SK-N-SH treated with all-trans-retinoic acid at 6 μM for 48 hours (cell line): Measurements from ENCODE around the gene ITPKB.
"Not testable (repeated sequence)": the region's sequence is repeated elsewhere in the genome, so short reads cannot be mapped to it uniquely, and the experiment has no call there.

ENCODE experiments used
- ATAC-seq: fragments of 200-7000 bp; cut with Tn5 transposase; 3 replicates; pipeline ENCODE4 v1.9.1; 2020; ENCODE audit warnings: mild to moderate bottlenecking, moderate library complexity
- ARNTL ChIP-seq: fragments of 450-650 bp; formaldehyde crosslinking; IDR thresholded peaks from 2 replicates; pipeline ENCODE4 v1.5.0; 2020; ENCODE audit warnings: low read depth, mild to moderate bottlenecking, moderate library complexity, borderline replicate concordance
- BACH2 ChIP-seq: fragments of 250-450 bp; sonication (Bioruptor Pico); IDR thresholded peaks from 2 replicates; pipeline ENCODE4 v1.9.0; 2021; ENCODE audit warnings: mild to moderate bottlenecking, borderline replicate concordance
- CSDC2 ChIP-seq: fragments of 250-450 bp; sonication (Bioruptor Pico); IDR thresholded peaks from 2 replicates; pipeline ENCODE4 v1.5.0; 2020; ENCODE audit warnings: mild to moderate bottlenecking, moderate library complexity
- ESRRG ChIP-seq: fragments of 250-450 bp; sonication (Bioruptor Pico); IDR thresholded peaks from 2 replicates; pipeline ENCODE4 v1.6.1; 2021; ENCODE audit warnings: mild to moderate bottlenecking
- GLIS3 ChIP-seq: fragments of 250-450 bp; sonication (Bioruptor Pico); IDR thresholded peaks from 2 replicates; pipeline ENCODE4 v1.5.0; 2020; ENCODE audit warnings: mild to moderate bottlenecking, moderate library complexity
- ISL1 ChIP-seq: fragments of 250-450 bp; sonication (Bioruptor Pico); IDR thresholded peaks from 2 replicates; pipeline ENCODE4 v2.1.2; 2022; ENCODE audit warnings: mild to moderate bottlenecking, moderate library complexity
- OSR1 ChIP-seq: fragments of 250-450 bp; sonication (Bioruptor Pico); IDR thresholded peaks from 2 replicates; pipeline ENCODE4 v1.8.0; 2022; ENCODE audit warnings: moderate library complexity, mild to moderate bottlenecking, inconsistent platforms
- PPARA ChIP-seq: fragments of 250-450 bp; sonication (Bioruptor Pico); IDR thresholded peaks from 2 replicates; pipeline ENCODE4 v1.5.0; 2020; ENCODE audit warnings: mild to moderate bottlenecking, borderline replicate concordance
- SNAI2 ChIP-seq: fragments of 250-450 bp; sonication (Bioruptor Pico); IDR thresholded peaks from 2 replicates; pipeline ENCODE4 v1.5.0; 2020; ENCODE audit warnings: mild to moderate bottlenecking, moderate library complexity
- TCF4 ChIP-seq: fragments of 250-450 bp; sonication (Bioruptor Pico); IDR thresholded peaks from 2 replicates; pipeline ENCODE4 v1.8.0; 2021; ENCODE audit warnings: mild to moderate bottlenecking, moderate library complexity, borderline replicate concordance
- TOX ChIP-seq: fragments of 250-450 bp; sonication (Bioruptor Pico); IDR thresholded peaks from 2 replicates; pipeline ENCODE4 v1.8.0; 2021; ENCODE audit warnings: mild to moderate bottlenecking, moderate library complexity, borderline replicate concordance
- ZC3H10 ChIP-seq: fragments of 250-450 bp; sonication (Bioruptor Pico); IDR thresholded peaks from 2 replicates; pipeline ENCODE4 v1.5.1; 2021; ENCODE audit warnings: mild to moderate bottlenecking, moderate library complexity
- ZFP3 ChIP-seq: fragments of 250-450 bp; sonication (Bioruptor Pico); IDR thresholded peaks from 2 replicates; pipeline ENCODE4 v1.5.0; 2020; ENCODE audit warnings: mild to moderate bottlenecking, moderate library complexity
- ZFP30 ChIP-seq: fragments of 450-650 bp; formaldehyde crosslinking; IDR thresholded peaks from 2 replicates; pipeline ENCODE4 v1.5.0; 2022; ENCODE audit warnings: mild to moderate bottlenecking, moderate library complexity
- ZNF565 ChIP-seq: fragments of 450-650 bp; formaldehyde crosslinking; conservative IDR thresholded peaks from 2 replicates; pipeline ENCODE4 v1.5.0; 2020; ENCODE audit warnings: low read depth, mild to moderate bottlenecking, moderate library complexity
- ZNF8 ChIP-seq: fragments of 450-650 bp; formaldehyde crosslinking; IDR thresholded peaks from 2 replicates; pipeline ENCODE4 v1.5.0; 2020; ENCODE audit warnings: mild to moderate bottlenecking, moderate library complexity
- TF ChIP-seq, protein P1 (sequence below): fragments of 250-450 bp; sonication (Bioruptor Pico); IDR thresholded peaks from 2 replicates; pipeline ENCODE4 v1.8.0; 2020; ENCODE audit warnings: mild to moderate bottlenecking, moderate library complexity, borderline replicate concordance
- TF ChIP-seq, protein P2 (sequence below): fragments of 250-450 bp; sonication (Bioruptor Pico); IDR thresholded peaks from 2 replicates; pipeline ENCODE4 v1.5.1; 2021; ENCODE audit warnings: mild to moderate bottlenecking, moderate library complexity
- TF ChIP-seq, protein P3 (sequence below): fragments of 250-450 bp; sonication (Bioruptor Pico); IDR thresholded peaks from 2 replicates; pipeline ENCODE4 v1.5.1; 2020; ENCODE audit warnings: low read depth, mild to moderate bottlenecking, moderate library complexity
- TF ChIP-seq, protein P4 (sequence below): fragments of 250-450 bp; sonication (Bioruptor Pico); IDR thresholded peaks from 2 replicates; pipeline ENCODE4 v1.8.0; 2021; ENCODE audit warnings: low read depth, mild to moderate bottlenecking, moderate library complexity, borderline replicate concordance
- TF ChIP-seq, protein P5 (sequence below): fragments of 250-450 bp; sonication (Bioruptor Pico); IDR thresholded peaks from 2 replicates; pipeline ENCODE4 v1.5.0; 2020; ENCODE audit warnings: mild to moderate bottlenecking, moderate library complexity

ITPKB gene

DNA sequence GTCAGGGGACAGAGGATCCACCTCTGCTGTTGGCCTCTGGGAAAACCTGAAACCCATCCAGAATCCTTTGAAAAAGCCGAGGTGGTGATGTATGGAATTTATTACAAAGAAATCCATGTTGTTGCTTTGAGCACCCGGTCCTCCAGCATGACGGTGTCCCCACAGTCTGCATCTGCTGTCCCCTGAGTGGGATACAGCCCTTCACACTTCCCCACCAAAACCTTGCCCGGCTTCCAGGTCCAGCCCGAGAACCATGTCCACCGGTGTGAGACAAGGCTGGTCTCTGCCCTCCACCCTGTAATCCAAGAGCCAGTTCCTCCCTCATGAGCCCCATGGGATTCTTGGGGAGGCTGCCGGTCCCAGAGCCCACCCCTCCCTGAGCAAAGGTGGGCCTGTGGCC, 120.1 kb downstream of the ITPKB start:
- TF ChIP-seq ZFP30 (CRISPR knock-in tag) (no peak), ZNF565 (no peak), TCF4 (CRISPR knock-in tag) (no peak), ZC3H10 (CRISPR knock-in tag) (no peak)
- no peak for ATAC-seq

DNA sequence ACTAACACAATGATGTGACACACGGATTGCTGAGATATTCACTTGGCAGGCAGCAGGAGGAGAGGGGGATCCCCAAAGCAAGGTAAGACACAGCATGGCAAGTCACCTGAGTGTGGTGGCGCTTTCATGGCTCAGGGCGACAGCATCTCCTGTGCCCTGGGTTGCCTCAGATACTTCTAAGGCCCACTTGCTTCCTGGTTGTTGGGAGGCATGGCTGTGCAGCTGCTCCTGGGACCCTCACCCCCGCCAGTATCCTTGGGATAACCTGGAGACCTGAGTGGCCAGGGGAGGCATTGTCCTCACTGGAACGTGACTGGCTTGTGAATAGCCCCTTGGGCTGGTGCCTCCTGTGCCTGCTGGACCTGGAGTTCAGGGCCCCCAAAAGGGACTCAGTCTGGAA, 120.7 kb downstream of the ITPKB start:
- no peak for ATAC-seq
- TF ChIP-seq CSDC2 (no peak), ZFP3 (CRISPR knock-in tag) (no peak), ZC3H10 (CRISPR knock-in tag) (no peak), ESRRG (no peak), TCF4 (CRISPR knock-in tag) (no peak), SNAI2 (CRISPR knock-in tag) (no peak), BACH2 (no peak), PPARA (CRISPR knock-in tag) (no peak), OSR1 (CRISPR knock-in tag) (no peak), ZFP30 (CRISPR knock-in tag) (no peak), GLIS3 (CRISPR knock-in tag) (no peak), ZNF8 (CRISPR knock-in tag) (no peak), ISL1 (CRISPR knock-in tag) (no peak), TOX (CRISPR knock-in tag) (no peak)
- TF ChIP-seq, protein P1, sequence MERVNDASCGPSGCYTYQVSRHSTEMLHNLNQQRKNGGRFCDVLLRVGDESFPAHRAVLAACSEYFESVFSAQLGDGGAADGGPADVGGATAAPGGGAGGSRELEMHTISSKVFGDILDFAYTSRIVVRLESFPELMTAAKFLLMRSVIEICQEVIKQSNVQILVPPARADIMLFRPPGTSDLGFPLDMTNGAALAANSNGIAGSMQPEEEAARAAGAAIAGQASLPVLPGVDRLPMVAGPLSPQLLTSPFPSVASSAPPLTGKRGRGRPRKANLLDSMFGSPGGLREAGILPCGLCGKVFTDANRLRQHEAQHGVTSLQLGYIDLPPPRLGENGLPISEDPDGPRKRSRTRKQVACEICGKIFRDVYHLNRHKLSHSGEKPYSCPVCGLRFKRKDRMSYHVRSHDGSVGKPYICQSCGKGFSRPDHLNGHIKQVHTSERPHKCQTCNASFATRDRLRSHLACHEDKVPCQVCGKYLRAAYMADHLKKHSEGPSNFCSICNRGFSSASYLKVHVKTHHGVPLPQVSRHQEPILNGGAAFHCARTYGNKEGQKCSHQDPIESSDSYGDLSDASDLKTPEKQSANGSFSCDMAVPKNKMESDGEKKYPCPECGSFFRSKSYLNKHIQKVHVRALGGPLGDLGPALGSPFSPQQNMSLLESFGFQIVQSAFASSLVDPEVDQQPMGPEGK (CRISPR knock-in tag) = no peak
- TF ChIP-seq, protein P2, sequence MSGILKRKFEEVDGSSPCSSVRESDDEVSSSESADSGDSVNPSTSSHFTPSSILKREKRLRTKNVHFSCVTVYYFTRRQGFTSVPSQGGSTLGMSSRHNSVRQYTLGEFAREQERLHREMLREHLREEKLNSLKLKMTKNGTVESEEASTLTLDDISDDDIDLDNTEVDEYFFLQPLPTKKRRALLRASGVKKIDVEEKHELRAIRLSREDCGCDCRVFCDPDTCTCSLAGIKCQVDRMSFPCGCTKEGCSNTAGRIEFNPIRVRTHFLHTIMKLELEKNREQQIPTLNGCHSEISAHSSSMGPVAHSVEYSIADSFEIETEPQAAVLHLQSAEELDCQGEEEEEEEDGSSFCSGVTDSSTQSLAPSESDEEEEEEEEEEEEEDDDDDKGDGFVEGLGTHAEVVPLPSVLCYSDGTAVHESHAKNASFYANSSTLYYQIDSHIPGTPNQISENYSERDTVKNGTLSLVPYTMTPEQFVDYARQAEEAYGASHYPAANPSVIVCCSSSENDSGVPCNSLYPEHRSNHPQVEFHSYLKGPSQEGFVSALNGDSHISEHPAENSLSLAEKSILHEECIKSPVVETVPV = no peak
- TF ChIP-seq, protein P3, sequence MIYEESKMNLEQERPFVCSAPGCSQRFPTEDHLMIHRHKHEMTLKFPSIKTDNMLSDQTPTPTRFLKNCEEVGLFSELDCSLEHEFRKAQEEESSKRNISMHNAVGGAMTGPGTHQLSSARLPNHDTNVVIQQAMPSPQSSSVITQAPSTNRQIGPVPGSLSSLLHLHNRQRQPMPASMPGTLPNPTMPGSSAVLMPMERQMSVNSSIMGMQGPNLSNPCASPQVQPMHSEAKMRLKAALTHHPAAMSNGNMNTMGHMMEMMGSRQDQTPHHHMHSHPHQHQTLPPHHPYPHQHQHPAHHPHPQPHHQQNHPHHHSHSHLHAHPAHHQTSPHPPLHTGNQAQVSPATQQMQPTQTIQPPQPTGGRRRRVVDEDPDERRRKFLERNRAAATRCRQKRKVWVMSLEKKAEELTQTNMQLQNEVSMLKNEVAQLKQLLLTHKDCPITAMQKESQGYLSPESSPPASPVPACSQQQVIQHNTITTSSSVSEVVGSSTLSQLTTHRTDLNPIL = no peak
- TF ChIP-seq, protein P4, sequence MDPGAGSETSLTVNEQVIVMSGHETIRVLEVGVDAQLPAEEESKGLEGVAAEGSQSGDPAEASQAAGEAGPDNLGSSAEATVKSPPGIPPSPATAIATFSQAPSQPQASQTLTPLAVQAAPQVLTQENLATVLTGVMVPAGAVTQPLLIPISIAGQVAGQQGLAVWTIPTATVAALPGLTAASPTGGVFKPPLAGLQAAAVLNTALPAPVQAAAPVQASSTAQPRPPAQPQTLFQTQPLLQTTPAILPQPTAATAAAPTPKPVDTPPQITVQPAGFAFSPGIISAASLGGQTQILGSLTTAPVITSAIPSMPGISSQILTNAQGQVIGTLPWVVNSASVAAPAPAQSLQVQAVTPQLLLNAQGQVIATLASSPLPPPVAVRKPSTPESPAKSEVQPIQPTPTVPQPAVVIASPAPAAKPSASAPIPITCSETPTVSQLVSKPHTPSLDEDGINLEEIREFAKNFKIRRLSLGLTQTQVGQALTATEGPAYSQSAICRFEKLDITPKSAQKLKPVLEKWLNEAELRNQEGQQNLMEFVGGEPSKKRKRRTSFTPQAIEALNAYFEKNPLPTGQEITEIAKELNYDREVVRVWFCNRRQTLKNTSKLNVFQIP (CRISPR knock-in tag) = no peak
- TF ChIP-seq, protein P5, sequence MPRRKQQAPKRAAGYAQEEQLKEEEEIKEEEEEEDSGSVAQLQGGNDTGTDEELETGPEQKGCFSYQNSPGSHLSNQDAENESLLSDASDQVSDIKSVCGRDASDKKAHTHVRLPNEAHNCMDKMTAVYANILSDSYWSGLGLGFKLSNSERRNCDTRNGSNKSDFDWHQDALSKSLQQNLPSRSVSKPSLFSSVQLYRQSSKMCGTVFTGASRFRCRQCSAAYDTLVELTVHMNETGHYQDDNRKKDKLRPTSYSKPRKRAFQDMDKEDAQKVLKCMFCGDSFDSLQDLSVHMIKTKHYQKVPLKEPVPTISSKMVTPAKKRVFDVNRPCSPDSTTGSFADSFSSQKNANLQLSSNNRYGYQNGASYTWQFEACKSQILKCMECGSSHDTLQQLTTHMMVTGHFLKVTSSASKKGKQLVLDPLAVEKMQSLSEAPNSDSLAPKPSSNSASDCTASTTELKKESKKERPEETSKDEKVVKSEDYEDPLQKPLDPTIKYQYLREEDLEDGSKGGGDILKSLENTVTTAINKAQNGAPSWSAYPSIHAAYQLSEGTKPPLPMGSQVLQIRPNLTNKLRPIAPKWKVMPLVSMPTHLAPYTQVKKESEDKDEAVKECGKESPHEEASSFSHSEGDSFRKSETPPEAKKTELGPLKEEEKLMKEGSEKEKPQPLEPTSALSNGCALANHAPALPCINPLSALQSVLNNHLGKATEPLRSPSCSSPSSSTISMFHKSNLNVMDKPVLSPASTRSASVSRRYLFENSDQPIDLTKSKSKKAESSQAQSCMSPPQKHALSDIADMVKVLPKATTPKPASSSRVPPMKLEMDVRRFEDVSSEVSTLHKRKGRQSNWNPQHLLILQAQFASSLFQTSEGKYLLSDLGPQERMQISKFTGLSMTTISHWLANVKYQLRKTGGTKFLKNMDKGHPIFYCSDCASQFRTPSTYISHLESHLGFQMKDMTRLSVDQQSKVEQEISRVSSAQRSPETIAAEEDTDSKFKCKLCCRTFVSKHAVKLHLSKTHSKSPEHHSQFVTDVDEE (CRISPR knock-in tag) = no peak

DNA sequence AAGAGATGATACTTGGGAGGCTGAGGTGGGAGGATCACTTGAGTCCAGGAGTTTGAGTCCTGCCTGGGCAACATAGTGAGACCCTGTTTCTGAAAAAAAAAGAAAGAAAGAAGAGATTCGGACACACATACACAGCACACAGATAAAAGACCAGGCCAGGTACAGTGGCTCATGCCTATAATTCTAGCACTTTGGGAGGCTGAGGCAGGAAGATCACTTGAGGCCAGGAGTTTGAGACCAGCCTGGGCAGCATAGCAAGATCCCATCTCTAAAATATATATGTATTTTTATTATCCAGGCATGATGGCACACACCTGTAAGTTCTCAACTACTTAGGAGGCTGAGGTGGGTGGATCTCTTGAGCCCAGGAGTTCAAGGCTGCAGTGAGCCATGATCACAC, 121.4 kb downstream of the ITPKB start:
- ATAC-seq = not testable (repeated sequence)

DNA sequence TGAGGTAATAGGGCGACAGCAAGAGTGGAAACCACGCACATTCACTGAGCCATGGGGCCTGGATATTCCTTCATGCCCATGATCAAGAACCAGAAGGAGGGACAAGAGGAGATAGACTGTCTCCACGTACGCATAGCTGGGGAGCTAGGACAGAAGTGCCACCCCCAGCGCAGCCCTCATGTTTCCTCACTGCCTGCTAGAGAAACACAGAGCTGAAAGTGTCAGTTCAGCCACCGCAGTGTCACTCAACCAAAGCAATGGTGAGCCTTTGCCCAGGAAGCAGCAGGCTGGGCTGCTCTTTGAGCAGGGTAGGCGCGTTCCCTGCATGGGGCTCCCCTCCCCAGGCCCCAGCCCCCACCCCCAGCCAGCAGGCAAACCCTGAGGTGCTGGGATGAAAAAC, 122.0 kb downstream of the ITPKB start:
- no peak; the same call in 2 of the 3 replicates for ATAC-seq
- no peak for TF ChIP-seq BACH2
- TF ChIP-seq ZNF565 = no peak
- no peak for TF ChIP-seq GLIS3 (CRISPR knock-in tag)
- no peak for TF ChIP-seq SNAI2 (CRISPR knock-in tag)
- TF ChIP-seq, protein P2 = no peak
- TF ChIP-seq ARNTL (CRISPR knock-in tag) = no peak
- TF ChIP-seq, protein P5 (CRISPR knock-in tag) = no peak
- no peak for TF ChIP-seq CSDC2
- TF ChIP-seq, protein P1 (CRISPR knock-in tag) = no peak
- no peak for TF ChIP-seq OSR1 (CRISPR knock-in tag)
